Measurements from ENCODE around the gene ZNF358.

DNA sequence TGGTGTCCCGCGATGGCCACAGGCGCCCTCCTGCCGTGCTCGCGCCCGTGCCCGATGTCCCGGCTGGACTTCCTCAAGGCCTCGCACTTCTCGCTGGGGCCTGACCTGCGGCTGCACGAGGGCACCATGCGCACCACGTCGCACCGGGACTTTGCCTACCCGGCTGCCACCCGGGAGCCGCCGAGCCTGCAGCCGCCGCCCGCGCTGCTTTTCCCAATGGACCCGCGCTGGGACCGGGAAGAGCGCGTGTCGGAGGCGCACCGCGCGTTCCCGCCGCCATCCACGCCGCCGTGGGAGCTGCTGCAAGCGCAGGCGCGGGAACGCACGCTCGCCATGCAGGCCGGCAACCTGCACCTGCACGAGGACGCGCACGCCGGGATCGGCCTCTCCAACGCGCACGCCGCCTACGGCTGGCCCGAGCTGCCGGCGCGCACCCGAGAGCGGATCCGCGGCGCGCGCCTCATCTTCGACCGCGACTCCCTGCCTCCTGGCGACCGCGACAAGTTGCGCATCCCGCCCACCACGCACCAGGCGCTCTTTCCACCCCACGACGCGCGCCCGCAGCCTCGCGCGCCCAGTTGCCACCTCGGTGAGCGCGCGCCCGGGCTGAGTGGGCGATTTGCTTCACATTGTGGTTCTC lies 15.0 kb upstream of the ZNF358 start:
- TF ChIP-seq, protein P1, sequence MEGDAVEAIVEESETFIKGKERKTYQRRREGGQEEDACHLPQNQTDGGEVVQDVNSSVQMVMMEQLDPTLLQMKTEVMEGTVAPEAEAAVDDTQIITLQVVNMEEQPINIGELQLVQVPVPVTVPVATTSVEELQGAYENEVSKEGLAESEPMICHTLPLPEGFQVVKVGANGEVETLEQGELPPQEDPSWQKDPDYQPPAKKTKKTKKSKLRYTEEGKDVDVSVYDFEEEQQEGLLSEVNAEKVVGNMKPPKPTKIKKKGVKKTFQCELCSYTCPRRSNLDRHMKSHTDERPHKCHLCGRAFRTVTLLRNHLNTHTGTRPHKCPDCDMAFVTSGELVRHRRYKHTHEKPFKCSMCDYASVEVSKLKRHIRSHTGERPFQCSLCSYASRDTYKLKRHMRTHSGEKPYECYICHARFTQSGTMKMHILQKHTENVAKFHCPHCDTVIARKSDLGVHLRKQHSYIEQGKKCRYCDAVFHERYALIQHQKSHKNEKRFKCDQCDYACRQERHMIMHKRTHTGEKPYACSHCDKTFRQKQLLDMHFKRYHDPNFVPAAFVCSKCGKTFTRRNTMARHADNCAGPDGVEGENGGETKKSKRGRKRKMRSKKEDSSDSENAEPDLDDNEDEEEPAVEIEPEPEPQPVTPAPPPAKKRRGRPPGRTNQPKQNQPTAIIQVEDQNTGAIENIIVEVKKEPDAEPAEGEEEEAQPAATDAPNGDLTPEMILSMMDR (IDR thresholded peaks at IDR 0.05 in 8 of 11, conservative IDR thresholded peaks at IDR 0.05 in 3 of 11) = peak in 1 of 11 experiments; percentile 15
- no peak for TF ChIP-seq POLR2A (IDR thresholded peaks at IDR 0.05)

Measured in spleen (tissue), 7 donors.